K562 (cell line): ENCODE data around the gene GCGR. TPM values are rescaled to one million over a fixed set of nuclear protein-coding genes. Genes with fewer than 3 reads are reported as not detected.

Source experiments
- CBFA2T2 ChIP-seq: fragments of 450-650 bp; conservative IDR thresholded peaks from 2 replicates; pipeline ENCODE4 v1.6.1; 2017; ENCODE audit warnings: mild to moderate bottlenecking
- ETV5 ChIP-seq: sonication (generic); formaldehyde crosslinking; IDR thresholded peaks from 2 replicates; pipeline ENCODE4 v1.4.0; 2020; ENCODE audit warnings: low read depth, mild to moderate bottlenecking, missing genetic modification reagents
- FIP1L1 ChIP-seq: fragments of 200-400 bp; formaldehyde crosslinking; IDR thresholded peaks from 2 replicates; pipeline ENCODE4 v1.6.1; 2018; ENCODE audit warnings: mild to moderate bottlenecking, low read depth, low read length; ENCODE audit not compliant: poor library complexity, severe bottlenecking
- HINFP ChIP-seq: fragments of 450-650 bp; conservative IDR thresholded peaks from 2 replicates; pipeline ENCODE4 v1.6.1; 2016; ENCODE audit warnings: missing genetic modification characterization, low read depth, mild to moderate bottlenecking, control low read depth, missing compliant biosample characterization
- L3MBTL2 ChIP-seq: fragments of 450-650 bp; IDR thresholded peaks from 2 replicates; pipeline ENCODE4 v1.6.1; 2016; ENCODE audit warnings: mild to moderate bottlenecking, moderate library complexity
- MXD1 ChIP-seq: fragments of 250-450 bp; sonication (Bioruptor Pico); IDR thresholded peaks from 2 replicates; pipeline ENCODE4 v1.8.0; 2021; ENCODE audit warnings: borderline replicate concordance, mild to moderate bottlenecking, moderate library complexity; ENCODE audit not compliant: poor library complexity, severe bottlenecking
- PATZ1 ChIP-seq: fragments of 250-450 bp; sonication (Bioruptor Pico); IDR thresholded peaks from 2 replicates; pipeline ENCODE4 v1.5.0; 2020; ENCODE audit warnings: mild to moderate bottlenecking, borderline replicate concordance
- POLR2G ChIP-seq: fragments of 200-400 bp; formaldehyde crosslinking; IDR thresholded peaks from 2 replicates; pipeline ENCODE4 v1.6.1; 2017; ENCODE audit warnings: low read depth, mild to moderate bottlenecking, antibody characterized with exemption, low read length, moderate library complexity
- RFX1 ChIP-seq: fragments of 450-650 bp; IDR thresholded peaks from 2 replicates; pipeline ENCODE4 v1.6.1; 2016; ENCODE audit warnings: mild to moderate bottlenecking, moderate library complexity
- SIRT6 ChIP-seq: IDR thresholded peaks from one replicate; pipeline ENCODE4 v1.6.1; 2012; ENCODE audit warnings: low read depth, mild to moderate bottlenecking, control low read depth, inconsistent platforms, low read length, moderate library complexity
- SMARCC2 ChIP-seq: fragments of 450-650 bp; IDR thresholded peaks from 2 replicates; pipeline ENCODE4 v1.6.1; 2017; ENCODE audit warnings: antibody characterized with exemption, moderate library complexity, mild to moderate bottlenecking, low read depth
- SMARCE1 ChIP-seq: fragments of 450-650 bp; IDR thresholded peaks from 2 replicates; pipeline ENCODE4 v1.7.1; 2016; ENCODE audit warnings: mild to moderate bottlenecking
- TFE3 ChIP-seq: fragments of 450-650 bp; formaldehyde crosslinking; IDR thresholded peaks from 2 replicates; pipeline ENCODE4 v1.4.0; 2020; ENCODE audit warnings: mild to moderate bottlenecking, mixed read lengths
- ZKSCAN3 ChIP-seq: fragments of 250-450 bp; sonication (Bioruptor Pico); IDR thresholded peaks from 2 replicates; pipeline ENCODE4 v1.4.0; 2020
- ZNF518B ChIP-seq: fragments of 250-450 bp; sonication (Bioruptor Pico); IDR thresholded peaks from 2 replicates; pipeline ENCODE4 v1.5.0; 2021; ENCODE audit warnings: mild to moderate bottlenecking, moderate library complexity
- ZNF75A ChIP-seq: fragments of 450-650 bp; formaldehyde crosslinking; IDR thresholded peaks from 2 replicates; pipeline ENCODE4 v1.4.0; 2020; ENCODE audit warnings: mild to moderate bottlenecking
- polyA plus RNA-seq, 8 experiments: library from polyadenylated mRNA; depleted of rRNA in 4 of 8; stranded (reverse) in 5 of 8; unstranded in 3 of 8; fragments of >200 nt; fragmentation: Nextera tagmentation in 2 of 8; fragmentation: Illumina TruSeq in 1 of 8; extraction: Ambion mirVana in 2 of 8; extraction: Trizol in 1 of 8; gene quantifications; 2 replicates each; pipeline versions ENCODE4 v1.2.1 to v1.2.3, GENCODE V29; 2011 to 2014; ENCODE audit warnings: inconsistent platforms in 1 of 8, missing spikeins in 1 of 8
- total RNA-seq, 7 experiments: library from RNA; depleted of rRNA in 6 of 7; stranded (reverse); fragments of >200 nt in 6 of 7; fragmentation: Illumina TruSeq in 2 of 7; extraction: Trizol in 2 of 7; gene quantifications; 2 replicates each; pipeline versions ENCODE4 v1.2.1 to v1.2.3, GENCODE V29; 2011 to 2021; ENCODE audit warnings: low replicate concordance in 1 of 7

Gene GCGR
- total and polyA plus RNA-seq, 9 of the 15 experiments (the other 6 are each of a cell fraction or from before 2014, with no cell fraction given), result not detected

GRCh38 chr17:81841866-81842265 is 37.9 kb downstream of the GCGR start (continued):
- TF ChIP-seq ETV5 (CRISPR knock-in tag) (no peak), SMARCC2 (no peak), ZNF518B (CRISPR knock-in tag) (no peak), L3MBTL2 (no peak), PATZ1 (no peak), SMARCE1 (no peak), SIRT6 (no peak), MXD1 (no peak), ZNF75A (CRISPR knock-in tag) (no peak), FIP1L1 (peak; percentile 25), CBFA2T2 (no peak), ZKSCAN3 (no peak), HINFP (tag) (no peak), TFE3 (no peak), RFX1 (no peak), POLR2G (peak; percentile 78)
